Astrocyte of the hippocampus (primary cell): Measurements from ENCODE around the gene FGFRL1.

Source experiments
- DNase-seq: peaks from one replicate; pipeline ENCODE4 v3.0.0; 2011; ENCODE audit warnings: low read depth, low spot score

The FGFRL1 gene

GRCh38 chr4:1039493-1040343, 28.3 kb downstream of the FGFRL1 start:
- peak; percentile 81 for DNase-seq

- no peak for DNase-seq
These were observed 29.1 kb downstream of the FGFRL1 start for GRCh38 chr4:1040344-1041146.

- DNase-seq, result peak; percentile 87
These were observed 29.9 kb downstream of the FGFRL1 start for GRCh38 chr4:1041147-1041935.

- no peak for DNase-seq
These were observed 30.5 kb downstream of the FGFRL1 start for GRCh38 chr4:1041936-1042330.

GRCh38 chr4:1042352-1043055, 31.1 kb downstream of the FGFRL1 start:
- DNase-seq, result no peak

- DNase-seq, result peak; percentile 3
These were observed 31.7 kb downstream of the FGFRL1 start for GRCh38 chr4:1043162-1043561.

GRCh38 chr4:1043651-1044468, 32.4 kb downstream of the FGFRL1 start:
- peak; percentile 99 for DNase-seq

- no peak for DNase-seq
These were observed 33.2 kb downstream of the FGFRL1 start for GRCh38 chr4:1044469-1045192.

GRCh38 chr4:1045193-1045594, 33.8 kb downstream of the FGFRL1 start:
- no peak for DNase-seq

- DNase-seq, result no peak
These were observed 34.3 kb downstream of the FGFRL1 start for GRCh38 chr4:1045595-1046201.

- peak; percentile 89 for DNase-seq
These were observed 35.2 kb downstream of the FGFRL1 start for GRCh38 chr4:1046581-1047011.

- DNase-seq, result no peak
These were observed 35.9 kb downstream of the FGFRL1 start for GRCh38 chr4:1047106-1047975.

GRCh38 chr4:1047976-1048772, 36.7 kb downstream of the FGFRL1 start:
- no peak for DNase-seq

GRCh38 chr4:1048773-1049590, 37.6 kb downstream of the FGFRL1 start:
- DNase-seq, result no peak

- no peak for DNase-seq
These were observed 38.1 kb downstream of the FGFRL1 start for GRCh38 chr4:1049591-1049905.

GRCh38 chr4:1050486-1051213, 39.2 kb downstream of the FGFRL1 start:
- peak; percentile 56 for DNase-seq
